Esophagus muscularis mucosa (tissue), 4 donors: ENCODE results near the gene ST6GALNAC3. TPM values are rescaled to one million over a fixed set of nuclear protein-coding genes. Genes with fewer than 3 reads are reported as not detected.

Experiments used
- DNase-seq: peaks from one replicate; pipeline ENCODE4 v3.0.0-alpha.2; 2017; ENCODE audit errors: extremely low spot score
- H3K27ac ChIP-seq, 4 donors: fragments of 200-600 bp; sonication (generic); replicated peaks in 1 of 4; 1 replicate in 3 of 4; 2 replicates in 1 of 4; pipeline ENCODE4 v1.5.1; 2016 to 2019; ENCODE audit warnings: mild to moderate bottlenecking in 1 of 4
- H3K27me3 ChIP-seq, 4 donors: fragments of 200-600 bp; sonication (generic); one replicate each; pipeline versions ENCODE4 v1.5.1 to v1.6.0; 2016 to 2019
- H3K36me3 ChIP-seq, 4 donors: fragments of 200-600 bp; sonication (generic); one replicate each; pipeline ENCODE4 v1.5.1; 2016 to 2019
- H3K4me1 ChIP-seq, 4 donors: fragments of 200-600 bp; sonication (generic); one replicate each; pipeline ENCODE4 v1.5.1; 2016 to 2019
- H3K4me3 ChIP-seq, 4 donors: fragments of 200-600 bp; sonication (generic); 1 replicate in 2 of 4; 2 replicates in 2 of 4; pipeline ENCODE4 v1.5.1; 2016 to 2019; ENCODE audit warnings: mild to moderate bottlenecking in 4 of 4, moderate library complexity in 1 of 4
- H3K9me3 ChIP-seq, 4 donors: fragments of 200-600 bp; sonication (generic); 1 replicate in 3 of 4; 2 replicates in 1 of 4; pipeline ENCODE4 v1.5.1; 2016 to 2019
- EP300 ChIP-seq: sonication (generic); formaldehyde crosslinking; IDR thresholded peaks from one replicate; pipeline ENCODE4 v1.6.1; 2017; ENCODE audit warnings: antibody characterized with exemption
- POLR2A ChIP-seq: fragments of 450-650 bp; IDR thresholded peaks from one replicate; pipeline ENCODE4 v1.6.1; 2017; ENCODE audit warnings: antibody characterized with exemption, moderate library complexity, mild to moderate bottlenecking, low read depth
- POLR2AphosphoS5 ChIP-seq, 2 donors: sonication (generic); formaldehyde crosslinking; IDR thresholded peaks; one replicate each; pipeline ENCODE4 v1.6.1; 2017; ENCODE audit warnings: antibody characterized with exemption in 2 of 2
- WGBS: methylation state at CpG from one replicate; pipeline ENCODE4 v1.1.5; 2018; 5-methylcytosine and 5-hydroxymethylcytosine counted together
- intact Hi-C: fragments of 100-400 bp; cut with DNase I; formaldehyde crosslinking; loops from one replicate; pipeline ENCODE4 v1.15.1; 2023
- total RNA-seq, 4 donors: library from RNA; depleted of rRNA; stranded (reverse); fragments of >200 nt; gene quantifications; one replicate each; pipeline versions ENCODE4 v1.1.0 to v1.2.1, GENCODE V29; 2016
- TF ChIP-seq, protein P1 (sequence below), 3 experiments: fragments of 200-600 bp in 2 of 3; fragments of 450-650 bp in 1 of 3; sonication (generic) in 2 of 3; IDR thresholded peaks; one replicate each; pipeline ENCODE4 v1.5.1; 2017 to 2019; ENCODE audit warnings: antibody characterized with exemption in 3 of 3, mild to moderate bottlenecking in 2 of 3, moderate library complexity in 1 of 3

The ST6GALNAC3 gene
- total RNA-seq, 4 donors from 2014 or later: 2.1 to 6.8 (median 4.8) TPM

DNA sequence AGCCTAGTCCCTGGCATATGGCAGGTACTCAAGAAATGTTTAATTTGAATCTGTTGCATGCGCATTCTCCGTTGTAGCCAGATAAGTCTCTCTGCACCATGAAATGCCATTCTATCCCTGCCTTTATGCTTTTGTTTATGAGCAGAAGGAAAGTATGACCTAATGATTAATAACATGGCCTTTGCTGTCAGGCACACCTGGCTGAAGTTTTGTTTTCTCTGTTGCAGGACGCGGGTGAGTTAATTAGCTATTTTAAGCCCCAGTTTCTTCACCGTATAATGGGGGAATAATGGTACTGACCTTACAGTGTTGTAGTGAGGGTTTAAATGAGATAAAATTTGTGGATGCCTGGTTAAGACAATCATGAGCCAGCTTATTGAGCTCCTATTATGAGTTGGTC is 87.7 kb downstream of the ST6GALNAC3 start:
- DNase-seq: no peak
- Histone ChIP-seq H3K27me3 (no peaks in the 10 kb centered on the region), H3K36me3 (no peaks in the 10 kb centered on the region), H3K9me3 (no peaks in the 10 kb centered on the region), H3K27ac (no peak overlapping the region), H3K4me3 (no peak overlapping the region), H3K4me1 (peaks cover 0 to 6% (median 2%) of the 10 kb centered on the region in 4 donors)
- 82% methylated on average over 5 of the region's 5 CpGs for WGBS
- intact Hi-C loops: no loop called here
- no peak for TF ChIP-seq POLR2AphosphoS5 (IDR thresholded peaks at IDR 0.05)
- TF ChIP-seq POLR2A: no peak
- TF ChIP-seq EP300: no peak
- TF ChIP-seq, protein P1, sequence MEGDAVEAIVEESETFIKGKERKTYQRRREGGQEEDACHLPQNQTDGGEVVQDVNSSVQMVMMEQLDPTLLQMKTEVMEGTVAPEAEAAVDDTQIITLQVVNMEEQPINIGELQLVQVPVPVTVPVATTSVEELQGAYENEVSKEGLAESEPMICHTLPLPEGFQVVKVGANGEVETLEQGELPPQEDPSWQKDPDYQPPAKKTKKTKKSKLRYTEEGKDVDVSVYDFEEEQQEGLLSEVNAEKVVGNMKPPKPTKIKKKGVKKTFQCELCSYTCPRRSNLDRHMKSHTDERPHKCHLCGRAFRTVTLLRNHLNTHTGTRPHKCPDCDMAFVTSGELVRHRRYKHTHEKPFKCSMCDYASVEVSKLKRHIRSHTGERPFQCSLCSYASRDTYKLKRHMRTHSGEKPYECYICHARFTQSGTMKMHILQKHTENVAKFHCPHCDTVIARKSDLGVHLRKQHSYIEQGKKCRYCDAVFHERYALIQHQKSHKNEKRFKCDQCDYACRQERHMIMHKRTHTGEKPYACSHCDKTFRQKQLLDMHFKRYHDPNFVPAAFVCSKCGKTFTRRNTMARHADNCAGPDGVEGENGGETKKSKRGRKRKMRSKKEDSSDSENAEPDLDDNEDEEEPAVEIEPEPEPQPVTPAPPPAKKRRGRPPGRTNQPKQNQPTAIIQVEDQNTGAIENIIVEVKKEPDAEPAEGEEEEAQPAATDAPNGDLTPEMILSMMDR (IDR thresholded peaks at IDR 0.05): no peak

DNA sequence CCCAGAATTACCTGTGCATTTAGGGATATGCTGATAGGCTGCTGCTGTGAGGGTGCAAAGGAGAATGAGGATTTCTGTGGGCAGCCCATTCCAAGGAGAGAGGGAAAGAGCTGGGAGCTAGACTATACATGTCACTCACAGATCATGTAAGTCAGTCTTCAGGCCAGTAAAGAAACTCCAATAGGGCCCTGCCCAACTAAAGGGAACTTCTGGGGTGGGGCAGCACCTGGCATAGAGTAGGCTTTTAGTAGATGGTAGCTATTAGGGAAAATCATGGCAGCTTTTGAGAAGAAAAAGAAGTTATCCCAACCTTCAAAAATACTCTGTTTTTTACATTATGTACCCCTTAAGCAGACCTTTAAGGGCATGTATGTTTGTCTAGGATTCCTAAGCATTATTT is 89.6 kb downstream of the ST6GALNAC3 start:
- H3K4me1 ChIP-seq: no peaks in the 10 kb centered on the region
- no peak for DNase-seq
- TF ChIP-seq EP300 (no peak), POLR2AphosphoS5 (IDR thresholded peaks at IDR 0.05) (no peak), POLR2A (no peak)
- TF ChIP-seq, protein P1 (IDR thresholded peaks at IDR 0.05): no peak
- no peaks in the 10 kb centered on the region for H3K36me3 ChIP-seq
- H3K27me3 ChIP-seq: no peaks in the 10 kb centered on the region
- no peak overlapping the region for H3K4me3 ChIP-seq
- no peak overlapping the region for H3K27ac ChIP-seq
- intact Hi-C loops: no loop called here
- no peaks in the 10 kb centered on the region for H3K9me3 ChIP-seq

DNA sequence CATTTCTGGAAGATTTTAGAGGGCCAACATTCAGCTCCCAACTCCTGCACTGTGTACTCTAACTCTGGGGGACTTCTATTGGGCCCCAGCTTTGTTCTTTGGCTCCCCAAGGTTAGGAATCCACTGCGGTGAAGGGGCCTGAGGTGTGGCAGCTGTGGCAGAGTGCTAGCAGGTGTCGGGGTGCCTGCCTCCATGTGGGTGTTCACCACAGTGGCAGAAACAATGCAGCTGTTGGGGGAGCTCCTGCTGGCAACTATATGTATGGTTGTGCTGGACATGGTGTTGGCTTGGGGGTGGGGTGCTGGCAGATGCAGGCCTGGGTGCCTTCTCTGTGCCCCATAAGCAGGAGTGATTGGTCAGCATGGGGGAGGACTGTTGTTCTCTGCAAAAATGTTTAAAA is 95.5 kb downstream of the ST6GALNAC3 start:
- intact Hi-C loops: no loop called here
- H3K4me3 ChIP-seq: no peak overlapping the region
- no peaks in the 10 kb centered on the region for H3K9me3 ChIP-seq
- H3K36me3 ChIP-seq: no peaks in the 10 kb centered on the region
- no peaks in the 10 kb centered on the region for H3K4me1 ChIP-seq
- WGBS: 86% methylated on average over 1 of the region's 2 CpGs
- TF ChIP-seq POLR2A (no peak), POLR2AphosphoS5 (IDR thresholded peaks at IDR 0.05) (no peak), EP300 (no peak)
- TF ChIP-seq, protein P1 (IDR thresholded peaks at IDR 0.05): no peak
- no peaks in the 10 kb centered on the region for H3K27me3 ChIP-seq
- DNase-seq: no peak
- no peak overlapping the region for H3K27ac ChIP-seq

DNA sequence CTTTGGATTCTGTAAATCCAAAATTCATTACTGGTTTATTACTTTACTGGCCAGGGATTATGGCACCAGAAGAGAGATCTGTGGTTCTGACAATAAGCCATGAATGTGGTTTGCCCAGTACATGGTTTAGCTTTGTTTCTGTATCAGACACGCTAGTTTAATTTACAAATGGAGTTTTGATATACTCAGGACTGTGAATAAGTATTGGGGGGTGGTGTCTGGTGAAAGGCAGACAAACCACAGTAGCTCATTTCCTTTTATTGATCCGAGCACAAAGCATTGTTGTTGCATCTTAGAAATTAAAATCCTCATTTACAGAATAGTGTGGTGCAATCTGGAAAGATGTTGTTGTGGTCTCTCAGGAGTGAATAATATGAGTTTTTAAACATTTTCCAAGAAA is 96.0 kb downstream of the ST6GALNAC3 start:
- no peak for DNase-seq
- Histone ChIP-seq H3K9me3 (no peaks in the 10 kb centered on the region), H3K4me1 (no peaks in the 10 kb centered on the region), H3K27me3 (no peaks in the 10 kb centered on the region), H3K36me3 (no peaks in the 10 kb centered on the region), H3K4me3 (no peak overlapping the region), H3K27ac (no peak overlapping the region)
- 87% methylated on average over 2 of the region's 2 CpGs for WGBS
- no peak for TF ChIP-seq POLR2A
- no peak for TF ChIP-seq POLR2AphosphoS5 (IDR thresholded peaks at IDR 0.05)
- TF ChIP-seq, protein P1 (IDR thresholded peaks at IDR 0.05): no peak
- no peak for TF ChIP-seq EP300
- intact Hi-C loops: no loop called here

DNA sequence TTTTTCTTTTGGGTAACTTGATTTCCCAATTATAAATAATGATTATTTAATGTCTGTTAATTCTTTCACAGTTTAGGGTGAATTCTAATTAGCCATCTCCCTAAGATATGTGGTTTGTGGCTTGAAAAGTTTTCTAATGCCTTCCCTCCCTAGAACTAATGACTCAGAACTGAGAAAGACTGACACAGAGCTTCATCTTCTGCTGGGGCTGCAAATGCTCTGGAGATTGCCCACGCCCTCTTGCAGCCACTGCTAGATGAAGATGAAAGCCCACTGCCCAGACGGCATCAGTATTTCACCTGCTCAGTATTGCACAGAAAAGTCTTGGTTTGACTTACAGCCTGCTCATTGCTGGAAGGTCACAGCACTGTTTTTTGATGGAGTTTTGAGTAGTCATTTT is 101.5 kb downstream of the ST6GALNAC3 start:
- WGBS: 73% methylated on average over 2 of the region's 2 CpGs
- Histone ChIP-seq H3K4me1 (no peaks in the 10 kb centered on the region), H3K36me3 (no peaks in the 10 kb centered on the region), H3K27ac (no peak overlapping the region), H3K9me3 (peaks cover 0 to 6% (median 0%) of the 10 kb centered on the region in 4 donors), H3K4me3 (no peak overlapping the region), H3K27me3 (no peaks in the 10 kb centered on the region)
- intact Hi-C loops: no loop called here
- TF ChIP-seq POLR2AphosphoS5 (IDR thresholded peaks at IDR 0.05) (no peak), EP300 (no peak), POLR2A (no peak)
- TF ChIP-seq, protein P1 (IDR thresholded peaks at IDR 0.05): no peak
- DNase-seq: no peak
